Measurements from ENCODE around the gene SNX15.

The SNX15 gene

GRCh38 chr11:65084598-65085375, 57.5 kb downstream of the SNX15 start:
- DNase-seq (ENCODE audit: low read depth in 2 of 2), result no peak

GRCh38 chr11:65085446-65085845, 58.2 kb downstream of the SNX15 start:
- no peak for DNase-seq (ENCODE audit: low read depth in 2 of 2)

GRCh38 chr11:65086809-65087208, 59.6 kb downstream of the SNX15 start:
- no peak for DNase-seq (ENCODE audit: low read depth in 2 of 2)

GRCh38 chr11:65087216-65087615, 60.0 kb downstream of the SNX15 start:
- no peak for DNase-seq (ENCODE audit: low read depth in 2 of 2)

GRCh38 chr11:65087827-65088226, 60.6 kb downstream of the SNX15 start:
- no peak for DNase-seq (ENCODE audit: low read depth in 2 of 2)

- no peak for DNase-seq (ENCODE audit: low read depth in 2 of 2)
Observed at GRCh38 chr11:65089621-65090020, 62.4 kb downstream of the SNX15 start.

All from stimulated activated CD8-positive, alpha-beta memory T cell treated with anti-CD3 and anti-CD28 coated beads, Interleukin-7, amount 100 ng/mL, for 1 hour (primary cell).